PC-3 (cell line): ENCODE measurements around the gene YWHAG. TPM values are rescaled to one million over a fixed set of nuclear protein-coding genes. Genes with fewer than 3 reads are reported as not detected.
"Not testable (repeated sequence)": the region's sequence is repeated elsewhere in the genome, so short reads cannot be mapped to it uniquely, and the experiment has no call there.

ENCODE experiments used
- ATAC-seq: fragments of 200-7000 bp; cut with Tn5 transposase; 2 replicates; pipeline ENCODE4 v1.9.1; 2020; ENCODE audit warnings: mild to moderate bottlenecking, moderate library complexity
- BruUV-seq: library from RNA; stranded (reverse); fragments of 400-500 nt; replicated peaks from 2 replicates; lab custom pipeline; 2021; lab: Mats Ljungman, UMichigan
- CTCF ChIA-PET: fragments of 300-600 bp; sonication (Branson Sonifier 250); formaldehyde crosslinking; loops from one replicate; lab custom pipeline; 2022; ENCODE audit warnings: antibody characterized with exemption; lab: Charles Lee
- POLR2A ChIA-PET: fragments of 300-600 bp; sonication (Branson Sonifier 250); formaldehyde crosslinking; loops from one replicate; lab custom pipeline; 2022; ENCODE audit warnings: antibody characterized with exemption; ENCODE audit not compliant: unreplicated experiment; lab: Charles Lee
- DNase-seq: peaks from one replicate; pipeline ENCODE4 v3.0.0-alpha.2; 2015
- H2AFZ ChIP-seq: fragments of 300-600 bp; sonication (generic); 2 replicates; pipeline ENCODE4 v1.6.0; 2016; ENCODE audit warnings: antibody characterized with exemption, low read length
- H3F3A ChIP-seq: fragments of 300-600 bp; sonication (generic); one replicate; pipeline ENCODE4 v1.6.0; 2017; ENCODE audit warnings: antibody characterized with exemption, low read length, control low read depth, mild to moderate bottlenecking; ENCODE audit not compliant: unreplicated experiment
- H3K27ac ChIP-seq: fragments of 300-600 bp; sonication (generic); 2 replicates; pipeline ENCODE4 v1.5.1; 2016; ENCODE audit warnings: mild to moderate bottlenecking, low read length
- H3K27me3 ChIP-seq: fragments of 300-600 bp; sonication (generic); 2 replicates; pipeline ENCODE4 v1.6.1; 2016; ENCODE audit warnings: low read length, mixed read lengths
- H3K36me3 ChIP-seq: fragments of 300-600 bp; sonication (generic); 2 replicates; pipeline ENCODE4 v1.6.1; 2016; ENCODE audit warnings: low read depth, mixed run types, low read length, mixed read lengths
- H3K4me1 ChIP-seq: fragments of 300-600 bp; sonication (generic); 2 replicates; pipeline ENCODE4 v1.5.1; 2016; ENCODE audit warnings: low read length; ENCODE audit not compliant: insufficient read depth
- H3K4me2 ChIP-seq: fragments of 300-600 bp; sonication (generic); 2 replicates; pipeline ENCODE4 v1.6.0; 2016; ENCODE audit warnings: low read length
- H3K4me3 ChIP-seq: fragments of 300-600 bp; sonication (generic); 2 replicates; pipeline ENCODE4 v1.5.1; 2016; ENCODE audit warnings: mild to moderate bottlenecking, low read length, mixed read lengths
- H3K79me2 ChIP-seq: fragments of 300-600 bp; sonication (generic); 2 replicates; pipeline ENCODE4 v1.6.1; 2017; ENCODE audit warnings: low read length, mixed read lengths
- H3K9ac ChIP-seq: fragments of 300-600 bp; sonication (generic); 2 replicates; pipeline ENCODE4 v1.6.0; 2016; ENCODE audit warnings: mild to moderate bottlenecking, low read length
- H3K9me2 ChIP-seq: fragments of 300-600 bp; sonication (generic); replicated peaks from 2 replicates; pipeline ENCODE4 v1.6.1; 2016; ENCODE audit warnings: mixed run types, low read length, mixed read lengths
- H3K9me3 ChIP-seq: fragments of 300-600 bp; sonication (generic); 2 replicates; pipeline ENCODE4 v1.6.1; 2016; ENCODE audit warnings: low read length, mixed read lengths
- H4K20me1 ChIP-seq: fragments of 300-600 bp; sonication (generic); 2 replicates; pipeline ENCODE4 v1.6.1; 2016; ENCODE audit warnings: low read length, mixed read lengths
- CTCF ChIP-seq: fragments of 300-600 bp; sonication (generic); conservative IDR thresholded peaks from 2 replicates; pipeline ENCODE4 v1.5.1; 2017; ENCODE audit warnings: antibody characterized with exemption, low read depth, mild to moderate bottlenecking, low read length
- EZH2 ChIP-seq: fragments of 300-600 bp; sonication (generic); IDR thresholded peaks from one replicate; pipeline ENCODE4 v1.6.1; 2017; ENCODE audit warnings: antibody characterized with exemption, mild to moderate bottlenecking, low read length; ENCODE audit not compliant: unreplicated experiment
- EZH2phosphoT487 ChIP-seq: fragments of 300-600 bp; sonication (generic); IDR thresholded peaks from 2 replicates; pipeline ENCODE4 v1.6.1; 2018; ENCODE audit warnings: mild to moderate bottlenecking, antibody characterized with exemption, low read length, borderline replicate concordance
- intact Hi-C: fragments of 100-400 bp; cut with micrococcal nuclease; formaldehyde crosslinking; loops from 2 replicates; pipeline ENCODE4 v1.9.0; 2023
- total RNA-seq: library from RNA; depleted of rRNA; stranded (reverse); fragments of >200 nt; gene quantifications from 2 replicates; pipeline ENCODE4 v1.2.3, GENCODE V29; 2014

Gene YWHAG
- total RNA-seq, 1 experiment from 2014 or later, result 42.2 TPM

- DNase-seq (no peak), ATAC-seq (no peak)
- intact Hi-C loops, result no loop called here
- CTCF ChIA-PET, result no interaction called here
- H3K9me3 ChIP-seq, result no peaks in the 10 kb centered on the region
- no peak overlapping the region for H2AFZ ChIP-seq
- no peaks in the 10 kb centered on the region for H3K4me1 ChIP-seq
- H3K27me3 ChIP-seq, result no peaks in the 10 kb centered on the region
- no peaks in the 10 kb centered on the region for H3K9me2 ChIP-seq
- H3K4me3 ChIP-seq, result no peak overlapping the region
- H3F3A ChIP-seq, result no peaks in the 10 kb centered on the region
- TF ChIP-seq EZH2phosphoT487, result no peak
- no peak for TF ChIP-seq CTCF
- TF ChIP-seq EZH2, result no peak
- H3K9ac ChIP-seq, result no peak overlapping the region
- H3K27ac ChIP-seq, result no peak overlapping the region
- H3K36me3 ChIP-seq, result no peaks in the 10 kb centered on the region
- no peaks in the 10 kb centered on the region for H3K79me2 ChIP-seq
- POLR2A ChIA-PET, result no interaction called here
- no TSS peak for BruUV-seq
- no peak overlapping the region for H3K4me2 ChIP-seq
- no peaks in the 10 kb centered on the region for H4K20me1 ChIP-seq
These were observed 48.9 kb upstream of the YWHAG start for GRCh38 chr7:76407718-76408117.

GRCh38 chr7:76405738-76406137 is 46.9 kb upstream of the YWHAG start:
- H2AFZ ChIP-seq, result no peak overlapping the region
- BruUV-seq, result no TSS peak
- ATAC-seq, result no peak
- no peaks in the 10 kb centered on the region for H4K20me1 ChIP-seq
- no peaks in the 10 kb centered on the region for H3K9me2 ChIP-seq
- H3K4me2 ChIP-seq, result no peak overlapping the region
- H3K27me3 ChIP-seq, result no peaks in the 10 kb centered on the region
- H3K27ac ChIP-seq, result no peak overlapping the region
- ChIA-PET POLR2A (no interaction called here), CTCF (no interaction called here)
- no peak overlapping the region for H3K9ac ChIP-seq
- intact Hi-C loops, result no loop called here
- no peaks in the 10 kb centered on the region for H3K4me1 ChIP-seq
- no peaks in the 10 kb centered on the region for H3K79me2 ChIP-seq
- no peaks in the 10 kb centered on the region for H3K36me3 ChIP-seq
- TF ChIP-seq CTCF (no peak), EZH2phosphoT487 (no peak), EZH2 (no peak)
- H3K4me3 ChIP-seq, result no peak overlapping the region
- no peaks in the 10 kb centered on the region for H3F3A ChIP-seq
- no peak for DNase-seq
- H3K9me3 ChIP-seq, result no peaks in the 10 kb centered on the region

- Histone ChIP-seq H3K4me2 (no peak overlapping the region), H3K4me1 (no peaks in the 10 kb centered on the region), H3F3A (no peaks in the 10 kb centered on the region), H3K79me2 (no peaks in the 10 kb centered on the region), H3K4me3 (no peak overlapping the region), H4K20me1 (no peaks in the 10 kb centered on the region), H3K9me2 (no peaks in the 10 kb centered on the region), H3K27ac (no peak overlapping the region), H3K27me3 (no peaks in the 10 kb centered on the region), H3K9ac (no peak overlapping the region), H2AFZ (no peak overlapping the region), H3K9me3 (no peaks in the 10 kb centered on the region), H3K36me3 (no peaks in the 10 kb centered on the region)
- ATAC-seq (no peak), DNase-seq (no peak)
- intact Hi-C loops, result no loop called here
- TF ChIP-seq CTCF, result no peak
- CTCF ChIA-PET, result no interaction called here
- POLR2A ChIA-PET, result no interaction called here
- BruUV-seq, result no TSS peak
These were observed 45.1 kb upstream of the YWHAG start for GRCh38 chr7:76403780-76404494.

GRCh38 chr7:76403097-76403496 is 44.3 kb upstream of the YWHAG start:
- BruUV-seq, result not testable (repeated sequence)

More at GRCh38 chr7:76403097-76403496, 44.3 kb upstream of the YWHAG start:
- H2AFZ ChIP-seq, H3K4me3 ChIP-seq, H3K4me2 ChIP-seq, ATAC-seq, H3K9me3 ChIP-seq, H3K9ac ChIP-seq, H3F3A ChIP-seq, CTCF ChIA-PET, H3K79me2 ChIP-seq, H3K36me3 ChIP-seq, H3K27me3 ChIP-seq, DNase-seq, H3K27ac ChIP-seq, POLR2A ChIA-PET, H4K20me1 ChIP-seq, intact Hi-C loops, H3K9me2 ChIP-seq, H3K4me1 ChIP-seq: not testable (repeated sequence)
